Measurements from ENCODE around the gene HOXB7.

Gene HOXB7

GRCh38 chr17:48610282-48611211, at the start of gene HOXB7:
HOXB7 (minus strand) TSS chr17:48611017; CDS start chr17:48610918, 99 bp downstream.
- DNase-seq (ENCODE audit: low read depth in 2 of 2) = peak; percentile 57 to 64

GRCh38 chr17:48655913-48656312, 45.1 kb upstream of the HOXB7 start:
- no peak for DNase-seq (ENCODE audit: low read depth in 2 of 2)

GRCh38 chr17:48649741-48650140, 38.9 kb upstream of the HOXB7 start:
- DNase-seq (ENCODE audit: low read depth in 2 of 2) = no peak

- DNase-seq (ENCODE audit: low read depth in 2 of 2) = no peak
These were observed 37.1 kb upstream of the HOXB7 start for GRCh38 chr17:48647963-48648245.

- DNase-seq (ENCODE audit: low read depth in 2 of 2) = no peak
These were observed 36.5 kb upstream of the HOXB7 start for GRCh38 chr17:48647103-48647962.

- no peak for DNase-seq (ENCODE audit: low read depth in 2 of 2)
These were observed 35.6 kb upstream of the HOXB7 start for GRCh38 chr17:48646183-48647102.

- no peak for DNase-seq (ENCODE audit: low read depth in 2 of 2)
These were observed 34.9 kb upstream of the HOXB7 start for GRCh38 chr17:48645639-48646182.

- DNase-seq (ENCODE audit: low read depth in 2 of 2) = no peak
These were observed 34.2 kb upstream of the HOXB7 start for GRCh38 chr17:48644910-48645557.

- DNase-seq (ENCODE audit: low read depth in 2 of 2) = no peak
These were observed 33.3 kb upstream of the HOXB7 start for GRCh38 chr17:48644159-48644558.

GRCh38 chr17:48643697-48644012, 32.8 kb upstream of the HOXB7 start:
- DNase-seq (ENCODE audit: low read depth in 2 of 2) = no peak

- no peak for DNase-seq (ENCODE audit: low read depth in 2 of 2)
These were observed 32.3 kb upstream of the HOXB7 start for GRCh38 chr17:48642843-48643696.

GRCh38 chr17:48642059-48642842, 31.4 kb upstream of the HOXB7 start:
- DNase-seq (ENCODE audit: low read depth in 2 of 2) = no peak

- no peak for DNase-seq (ENCODE audit: low read depth in 2 of 2)
These were observed 30.8 kb upstream of the HOXB7 start for GRCh38 chr17:48641541-48642058.

- DNase-seq (ENCODE audit: low read depth in 2 of 2) = no peak
These were observed 30.0 kb upstream of the HOXB7 start for GRCh38 chr17:48640858-48641180.

GRCh38 chr17:48639982-48640857, 29.4 kb upstream of the HOXB7 start:
- no peak for DNase-seq (ENCODE audit: low read depth in 2 of 2)

GRCh38 chr17:48639136-48639535, 28.3 kb upstream of the HOXB7 start:
- no peak for DNase-seq (ENCODE audit: low read depth in 2 of 2)

- peak; percentile 82 for DNase-seq (ENCODE audit: low read depth in 2 of 2)
These were observed 26.8 kb upstream of the HOXB7 start for GRCh38 chr17:48637323-48638260.

All from fibroblast of skin of left quadriceps (primary cell).